ENCODE data around the gene PAK5.

The PAK5 gene

DNA sequence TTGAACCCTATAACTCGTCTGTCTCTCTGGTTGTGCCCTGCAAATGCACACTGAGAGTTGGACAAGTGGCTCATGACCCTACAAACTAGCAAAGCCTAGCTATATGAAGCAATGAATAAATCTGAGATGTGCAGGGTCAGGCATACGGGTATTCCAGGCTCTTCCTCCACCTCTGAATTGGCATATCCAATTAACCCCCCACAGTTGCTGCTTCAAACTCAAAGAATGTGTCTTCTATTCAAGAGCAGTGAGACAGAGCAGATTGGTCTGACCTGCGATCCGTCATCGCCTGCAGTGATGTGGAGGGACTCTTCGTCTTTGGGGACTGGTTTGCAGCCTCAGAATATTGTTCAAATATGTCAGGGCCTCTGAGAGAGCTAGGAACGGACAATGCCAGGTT, 264.7 kb downstream of the PAK5 start:
- no peak for DNase-seq

GRCh38 chr20:9573335-9574151, 265.3 kb downstream of the PAK5 start:
- peak; percentile 37 for DNase-seq

DNA sequence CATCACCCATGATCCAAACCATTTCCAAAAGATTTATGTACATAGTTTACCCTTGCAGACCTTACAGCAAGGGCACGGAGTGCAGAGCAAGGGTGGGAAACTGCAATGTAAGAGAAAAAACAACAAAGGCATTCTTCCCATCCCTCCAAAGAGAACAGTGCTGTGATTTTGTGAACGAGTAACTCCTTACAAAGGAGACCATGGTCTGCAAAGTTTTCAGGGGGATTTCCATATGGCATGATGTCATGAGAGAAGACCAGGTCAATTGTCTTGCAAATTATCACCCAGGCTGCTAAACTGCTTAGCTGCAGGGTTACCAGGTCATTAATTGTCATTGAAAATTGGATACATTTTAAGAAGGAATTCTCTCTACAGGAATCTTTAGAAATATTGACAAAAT, 266.2 kb downstream of the PAK5 start:
- no peak for DNase-seq

DNA sequence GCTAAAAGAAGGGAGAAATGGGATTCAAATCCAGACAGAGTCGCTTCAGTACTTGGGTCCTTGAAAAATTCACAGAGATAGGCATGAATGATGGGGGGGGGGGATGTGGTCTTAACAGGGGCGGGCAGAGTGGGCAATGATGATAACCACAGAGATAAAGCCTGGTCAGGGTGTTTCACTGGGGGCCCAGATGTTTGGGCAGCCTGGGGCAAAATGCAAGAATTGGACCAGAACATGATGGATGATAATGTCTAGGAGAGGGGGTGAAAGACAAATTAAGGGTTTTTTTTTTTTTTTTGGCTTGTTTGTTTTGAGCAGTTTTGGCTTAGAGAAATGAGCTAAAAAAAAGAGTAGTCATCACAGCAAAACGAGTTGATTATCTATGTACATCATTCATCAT, 267.1 kb downstream of the PAK5 start:
- no peak for DNase-seq

GRCh38 chr20:9570612-9571011, 268.3 kb downstream of the PAK5 start:
- DNase-seq, result no peak

GRCh38 chr20:9566977-9567376, 271.9 kb downstream of the PAK5 start:
- DNase-seq, result no peak

DNA sequence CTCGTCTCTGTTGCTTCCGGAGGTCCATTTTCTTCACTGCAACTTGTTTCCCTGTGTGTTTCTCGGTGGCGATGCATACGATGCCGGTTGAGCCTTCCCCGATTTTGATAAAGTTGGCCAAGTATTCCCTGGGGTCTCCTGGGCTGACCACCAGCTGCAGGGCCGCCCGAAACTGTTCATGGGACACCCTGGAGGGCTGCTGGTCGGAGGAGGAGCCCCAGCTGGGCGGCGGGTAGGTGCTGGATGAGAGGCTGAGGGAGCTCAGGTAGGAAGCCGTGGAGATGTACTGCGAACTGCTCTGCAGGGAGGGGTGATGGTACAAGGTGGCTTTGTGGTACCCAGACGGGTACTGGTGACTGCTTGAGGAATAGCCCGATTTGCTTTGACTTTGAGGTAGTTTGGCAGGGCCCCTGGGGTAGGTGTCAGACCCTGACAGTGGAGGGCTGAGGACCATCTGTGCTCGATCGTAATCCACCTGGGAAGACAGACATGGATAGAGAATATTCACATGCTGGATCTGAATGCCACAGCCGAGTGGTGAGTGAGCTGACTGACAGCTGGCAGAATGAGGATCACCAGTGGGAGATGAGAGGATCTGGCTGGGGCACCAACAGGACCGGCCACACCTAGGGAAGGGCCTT, 272.8 kb downstream of the PAK5 start:
- DNase-seq, result no peak

DNA sequence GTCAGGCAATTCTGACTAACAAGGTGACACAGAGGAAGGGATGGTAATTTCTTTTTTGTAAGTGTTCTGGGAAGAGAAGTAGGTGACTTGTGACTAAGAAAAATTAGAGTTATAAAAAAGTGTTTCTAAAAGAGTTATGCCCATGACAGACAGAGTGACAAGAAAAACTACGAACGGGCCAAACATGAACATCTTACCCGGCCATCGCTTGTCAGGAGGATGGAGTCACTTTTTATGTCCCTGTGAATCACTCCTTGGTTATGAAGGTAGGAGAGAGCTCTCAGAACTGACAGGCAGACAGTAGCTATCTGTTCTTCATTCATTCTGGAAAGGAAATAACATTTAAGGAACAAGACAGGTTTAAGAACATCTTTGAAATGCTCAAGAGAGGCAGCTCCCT, 281.5 kb downstream of the PAK5 start:
- DNase-seq, result no peak

DNA sequence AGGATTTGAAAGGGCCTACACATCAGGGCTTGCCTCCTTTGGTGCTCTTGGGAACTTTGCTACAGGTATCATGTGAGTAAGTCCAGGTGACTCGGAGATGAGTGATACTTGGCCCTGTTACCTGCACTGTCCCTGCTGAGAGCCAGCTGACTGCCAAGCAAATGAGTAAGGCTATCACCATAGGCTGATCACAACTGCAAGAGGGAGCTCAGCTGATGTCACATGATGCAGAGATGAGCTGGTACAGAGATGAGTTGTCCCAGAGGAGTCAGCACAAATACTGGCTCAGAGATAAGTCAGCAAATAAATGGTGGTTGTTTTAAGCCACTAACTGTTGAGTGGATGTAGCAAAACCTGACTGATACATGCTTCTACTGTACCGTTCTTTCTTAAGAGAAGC, 283.1 kb downstream of the PAK5 start:
- no peak for DNase-seq

DNA sequence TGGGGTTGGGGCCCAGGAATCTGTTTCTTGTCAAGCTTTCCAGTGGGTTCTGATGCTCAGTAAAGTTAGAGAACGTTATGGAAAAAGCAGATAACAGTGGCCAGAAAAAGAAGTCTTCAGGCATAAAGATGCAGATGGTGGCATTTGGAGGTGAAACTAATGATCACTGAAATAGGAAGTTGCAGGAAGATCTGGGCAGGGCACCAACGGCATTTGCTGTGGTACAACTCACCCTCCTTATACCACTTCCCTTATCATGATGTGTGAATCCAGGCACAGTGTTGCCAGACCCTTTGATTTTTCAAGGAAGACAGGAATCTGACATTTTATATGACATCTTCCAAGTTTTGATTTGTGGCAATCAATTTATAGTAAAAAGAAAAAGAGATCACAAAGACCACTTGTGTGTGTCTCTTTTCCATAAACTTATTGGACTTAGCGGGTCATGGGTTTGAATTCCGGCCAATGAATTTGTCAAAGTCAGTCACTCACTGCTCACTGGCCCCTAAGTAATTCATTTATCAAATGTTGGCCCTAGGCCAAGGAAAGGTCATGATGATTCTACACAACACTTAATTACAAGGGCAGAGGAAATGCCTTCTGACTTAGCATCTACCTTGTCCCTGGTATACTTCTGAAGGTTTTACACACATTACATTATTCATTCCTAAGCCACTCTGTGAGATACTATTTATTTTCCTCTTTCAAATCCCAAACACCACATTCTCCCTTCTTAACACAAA, 286.9 kb downstream of the PAK5 start:
- DNase-seq, result no peak

DNA sequence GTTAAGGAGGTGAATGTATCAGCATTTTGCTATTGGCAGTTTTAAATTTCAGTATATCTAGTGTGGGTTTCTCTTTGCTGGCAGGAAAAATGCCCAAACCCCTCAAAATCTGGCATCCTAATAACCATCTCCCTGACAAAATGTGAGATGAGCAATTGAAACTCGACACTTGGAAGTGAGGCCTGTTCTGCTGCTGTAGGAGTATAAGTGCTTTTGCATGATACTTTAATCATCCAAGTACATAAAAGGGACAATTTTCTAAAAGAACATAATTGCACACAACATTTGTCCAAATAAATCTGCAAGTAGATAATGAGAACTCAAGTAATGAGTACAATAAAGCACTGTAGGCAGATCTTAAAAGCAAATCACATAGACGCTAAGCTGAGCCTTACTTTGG, 288.0 kb downstream of the PAK5 start:
- peak; percentile 33 for DNase-seq

- no peak for DNase-seq
Measured at GRCh38 chr20:9550283-9550682, 288.6 kb downstream of the PAK5 start.

GRCh38 chr20:9543214-9543613, 295.7 kb downstream of the PAK5 start:
- DNase-seq, result no peak

- no peak for DNase-seq
Measured at GRCh38 chr20:9535449-9535848, 303.4 kb downstream of the PAK5 start.

- DNase-seq, result no peak
Measured at GRCh38 chr20:9534025-9534424, 304.9 kb downstream of the PAK5 start.

- DNase-seq, result peak; percentile 99
Measured at GRCh38 chr20:9532069-9532838, 306.6 kb downstream of the PAK5 start.

DNA sequence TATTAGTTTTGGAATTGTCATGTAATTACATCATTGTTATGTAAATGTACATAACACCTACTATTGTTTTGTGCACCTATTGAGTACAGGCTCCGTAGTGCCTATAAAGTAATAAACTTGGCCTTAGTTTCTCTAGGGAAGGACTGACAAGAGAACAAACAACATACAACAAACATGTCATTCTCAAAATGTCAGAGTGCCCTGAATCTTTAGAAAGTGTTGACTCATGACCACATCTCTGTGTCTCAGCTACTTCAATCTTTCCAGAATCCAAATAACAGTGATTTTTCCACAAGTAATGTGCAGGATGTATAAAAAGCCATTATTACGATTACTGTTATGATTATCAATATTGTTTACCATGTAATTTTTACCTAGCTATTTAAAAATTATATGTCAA, 307.3 kb downstream of the PAK5 start:
- DNase-seq, result peak; percentile 16

DNA sequence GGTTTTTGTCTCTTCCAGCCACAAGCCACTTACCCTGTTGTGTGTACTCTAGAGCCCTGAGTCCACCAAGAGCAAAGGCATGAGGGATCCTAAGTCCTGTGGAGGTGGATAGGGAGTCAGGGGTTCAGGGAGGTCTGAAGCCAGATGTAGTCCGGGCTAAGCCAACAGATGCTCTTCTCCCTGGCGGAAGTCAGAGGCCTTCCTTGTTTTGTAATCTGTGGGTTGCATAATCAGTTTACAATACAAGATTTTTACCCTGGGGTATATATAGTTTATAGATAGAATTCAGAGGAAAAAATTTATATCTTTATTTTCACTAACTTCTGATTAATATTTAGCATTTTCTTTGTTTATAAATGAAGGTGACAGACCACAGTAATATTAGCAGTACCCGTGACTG, 315.2 kb downstream of the PAK5 start:
- no peak for DNase-seq

GRCh38 chr20:9520086-9520485, 318.8 kb downstream of the PAK5 start:
- DNase-seq, result peak; percentile 62

DNA sequence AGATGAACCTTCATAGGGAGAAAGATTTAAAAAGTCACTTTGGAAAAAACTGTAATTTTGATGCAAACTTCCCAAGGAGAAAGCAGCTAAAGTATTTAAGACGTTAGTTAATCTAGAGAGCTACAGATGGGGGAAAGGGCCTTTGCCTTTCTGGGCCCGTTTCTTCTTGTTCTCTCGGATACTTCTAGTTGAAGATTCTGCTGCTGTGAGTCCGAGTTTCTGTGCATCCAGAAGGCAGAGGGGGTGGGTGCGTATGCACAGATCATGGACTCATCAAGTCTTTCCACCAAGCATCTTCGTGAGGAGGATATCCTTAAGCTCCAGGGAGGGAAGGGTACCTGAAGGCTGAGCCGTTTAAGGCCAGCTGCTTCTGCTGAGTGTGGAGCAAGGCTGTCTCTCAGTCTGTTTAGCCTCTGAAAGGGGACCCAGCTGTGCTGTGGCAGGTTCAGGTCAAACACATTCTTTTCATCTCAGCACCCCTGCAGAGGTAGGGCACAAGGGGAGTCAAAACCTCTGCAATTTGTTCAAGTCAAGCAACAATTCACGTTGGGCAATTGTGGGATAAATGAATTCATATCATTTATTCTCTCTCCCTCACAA, 320.2 kb downstream of the PAK5 start:
- DNase-seq, result peak; percentile 94

GRCh38 chr20:9517297-9518162, 321.3 kb downstream of the PAK5 start:
- peak; percentile 20 for DNase-seq

All from NCI-H146 (cell line).